Dendritic cell treated with granulocyte-macrophage colony-stimulating factor and Interleukin-4, amounts not matched to agents 40 ng/mL and 50 ng/mL, for 4 days (primary cell): ENCODE data around the gene GRM7.

Experiments
- H3K27ac Mint-ChIP-seq: one replicate; pipeline ENCODE4 v1.8.0; 2022; ENCODE audit warnings: mild to moderate bottlenecking, mixed read lengths
- H3K27me3 Mint-ChIP-seq: one replicate; pipeline ENCODE4 v1.8.0; 2022; ENCODE audit warnings: mild to moderate bottlenecking, mixed read lengths
- H3K36me3 Mint-ChIP-seq: one replicate; pipeline ENCODE4 v1.8.0; 2022; ENCODE audit warnings: low read depth, mixed read lengths
- H3K4me1 Mint-ChIP-seq: one replicate; pipeline ENCODE4 v1.8.0; 2022; ENCODE audit warnings: low read depth, mixed read lengths
- H3K4me3 Mint-ChIP-seq: one replicate; pipeline ENCODE4 v1.8.0; 2022; ENCODE audit warnings: mild to moderate bottlenecking, moderate library complexity, mixed read lengths
- H3K9me3 Mint-ChIP-seq: one replicate; pipeline ENCODE4 v1.8.0; 2022; ENCODE audit warnings: mixed read lengths
- intact Hi-C: fragments of 100-400 bp; cut with micrococcal nuclease; formaldehyde crosslinking; loops from one replicate; pipeline ENCODE4 v1.15.0; 2022

GRM7 gene

DNA sequence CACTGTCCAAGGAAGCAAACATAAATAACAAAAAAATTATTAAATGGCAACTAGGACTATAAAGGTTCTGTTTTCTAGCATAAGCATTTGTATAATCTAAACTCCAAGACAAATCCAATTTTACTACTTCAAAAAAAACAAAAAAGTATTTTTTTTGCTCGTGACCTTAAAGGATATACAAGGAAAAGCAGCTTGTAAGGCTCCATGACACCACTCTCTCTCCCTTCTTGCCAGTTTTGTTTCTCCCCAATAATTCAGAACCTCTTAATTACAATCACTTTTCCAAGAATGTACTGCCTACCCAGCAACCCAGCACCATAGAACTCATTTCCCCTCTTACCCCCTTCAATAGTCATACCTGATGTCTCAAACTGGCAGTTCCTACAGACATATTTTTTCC lies 496.2 kb downstream of the GRM7 start:
- Mint-ChIP-seq H3K36me3 (no peaks in the 10 kb centered on the region), H3K4me1 (no peaks in the 10 kb centered on the region), H3K9me3 (no peaks in the 10 kb centered on the region), H3K27ac (no peak overlapping the region), H3K4me3 (no peak overlapping the region), H3K27me3 (no peaks in the 10 kb centered on the region)
- intact Hi-C loops: no loop called here

DNA sequence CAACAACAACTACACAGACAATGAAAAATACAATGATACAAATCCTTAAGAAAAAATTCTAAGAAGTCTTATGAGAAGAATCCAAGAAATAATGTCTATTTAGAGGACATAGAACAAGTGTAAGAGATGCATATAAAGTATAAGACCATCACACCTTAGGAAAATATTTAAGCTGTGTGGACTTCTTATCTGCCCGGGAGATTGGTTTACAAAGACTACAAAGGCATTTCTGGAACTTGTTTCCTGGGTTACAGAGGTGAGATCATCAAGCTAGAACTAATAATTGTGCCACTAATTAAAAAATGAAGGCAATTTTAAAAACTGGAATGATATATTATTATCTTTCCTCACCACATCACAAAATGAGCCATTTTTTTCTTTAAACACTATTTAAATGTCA lies 507.1 kb downstream of the GRM7 start:
- H3K4me3 Mint-ChIP-seq: no peak overlapping the region
- intact Hi-C loops: no loop called here
- no peak overlapping the region for H3K27ac Mint-ChIP-seq
- H3K4me1 Mint-ChIP-seq: no peaks in the 10 kb centered on the region
- no peaks in the 10 kb centered on the region for H3K9me3 Mint-ChIP-seq
- no peaks in the 10 kb centered on the region for H3K27me3 Mint-ChIP-seq
- H3K36me3 Mint-ChIP-seq: no peaks in the 10 kb centered on the region

DNA sequence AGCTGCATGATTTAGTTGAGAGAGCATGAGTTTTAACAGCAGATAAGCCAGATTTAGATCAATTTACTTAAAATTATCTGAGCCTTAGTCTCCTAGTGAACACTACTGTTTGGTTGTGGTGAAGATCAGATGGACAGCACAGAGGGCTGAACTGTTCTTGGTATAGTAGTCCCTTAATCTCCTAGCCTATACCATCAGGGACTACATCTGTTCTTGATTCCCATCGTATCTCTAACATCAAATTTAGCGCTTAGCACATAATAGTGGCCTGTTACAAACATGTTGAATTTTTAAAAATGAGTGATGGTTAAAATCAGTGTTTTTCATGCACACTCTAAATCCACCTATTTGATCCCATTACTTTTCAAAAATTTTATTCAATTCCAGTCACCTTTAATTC lies 507.7 kb downstream of the GRM7 start:
- intact Hi-C loops: no loop called here
- H3K9me3 Mint-ChIP-seq: no peaks in the 10 kb centered on the region
- no peak overlapping the region for H3K4me3 Mint-ChIP-seq
- H3K27ac Mint-ChIP-seq: no peak overlapping the region
- no peaks in the 10 kb centered on the region for H3K27me3 Mint-ChIP-seq
- H3K36me3 Mint-ChIP-seq: no peaks in the 10 kb centered on the region
- H3K4me1 Mint-ChIP-seq: no peaks in the 10 kb centered on the region

DNA sequence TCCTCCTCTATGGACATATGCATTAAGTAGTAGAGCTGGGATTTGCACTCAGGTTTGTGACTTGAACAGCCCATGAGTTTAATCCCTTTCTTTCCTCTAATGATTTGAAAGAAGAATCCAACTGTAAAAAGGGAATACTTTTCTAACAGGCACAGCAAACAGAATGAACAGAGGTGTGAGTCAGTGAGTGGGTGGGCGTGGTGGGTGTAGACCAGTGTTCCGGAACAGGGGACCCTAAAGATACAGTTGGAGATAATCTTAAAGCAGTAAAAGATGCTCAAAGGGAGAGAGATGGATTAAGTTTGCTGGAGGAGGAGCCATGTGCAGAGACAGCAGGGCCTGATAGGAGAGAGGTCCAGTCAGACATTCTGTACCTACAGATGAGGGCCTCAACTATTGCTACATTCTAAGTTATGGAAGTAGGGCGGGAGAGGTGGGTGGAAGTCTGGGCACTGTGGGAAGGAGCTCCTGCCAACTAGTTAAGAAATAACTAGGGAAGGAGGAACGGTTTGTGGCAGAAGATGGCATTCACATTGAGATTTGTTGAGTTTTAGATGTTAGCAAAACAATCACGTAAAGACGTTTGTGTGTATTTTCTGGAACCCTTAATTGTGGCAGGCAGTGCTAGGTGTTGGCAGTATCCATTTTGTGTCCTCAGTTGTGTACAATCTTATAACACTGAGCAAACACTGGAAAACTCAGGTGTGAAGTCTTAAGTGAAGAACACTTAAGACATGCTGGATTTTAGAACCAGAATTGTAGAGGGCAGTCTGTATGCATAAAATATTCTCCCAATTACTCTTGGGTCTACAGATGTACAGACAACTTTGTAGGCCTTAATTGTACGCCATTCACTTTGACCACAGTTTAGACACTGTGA lies 511.0 kb downstream of the GRM7 start:
- no peaks in the 10 kb centered on the region for H3K36me3 Mint-ChIP-seq
- no peak overlapping the region for H3K27ac Mint-ChIP-seq
- no peaks in the 10 kb centered on the region for H3K27me3 Mint-ChIP-seq
- no peaks in the 10 kb centered on the region for H3K4me1 Mint-ChIP-seq
- peaks cover 8% of the 10 kb centered on the region for H3K9me3 Mint-ChIP-seq
- intact Hi-C loops: no loop called here
- H3K4me3 Mint-ChIP-seq: no peak overlapping the region

DNA sequence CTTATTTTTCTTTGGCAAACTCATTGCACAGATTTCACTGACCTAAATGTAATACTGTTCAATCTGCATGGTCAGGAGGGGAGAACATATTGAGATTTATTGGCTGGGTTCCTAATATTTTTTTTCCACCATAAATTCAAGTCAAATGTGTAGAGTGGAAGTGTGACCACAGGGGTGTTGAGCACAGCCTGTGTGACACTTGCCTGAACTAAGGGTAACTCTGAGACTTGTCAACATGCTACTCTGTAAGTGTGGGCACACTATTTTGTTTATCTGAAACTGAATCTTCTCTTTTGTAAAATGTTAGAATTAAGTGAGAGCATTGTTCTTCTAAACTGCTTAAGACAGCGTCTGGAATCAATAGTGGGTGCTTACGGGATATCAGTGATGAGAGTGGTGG lies 516.2 kb downstream of the GRM7 start:
- no peaks in the 10 kb centered on the region for H3K36me3 Mint-ChIP-seq
- H3K4me3 Mint-ChIP-seq: no peak overlapping the region
- no peaks in the 10 kb centered on the region for H3K4me1 Mint-ChIP-seq
- intact Hi-C loops: no loop called here
- H3K9me3 Mint-ChIP-seq: peaks cover 8% of the 10 kb centered on the region
- no peaks in the 10 kb centered on the region for H3K27me3 Mint-ChIP-seq
- no peak overlapping the region for H3K27ac Mint-ChIP-seq

DNA sequence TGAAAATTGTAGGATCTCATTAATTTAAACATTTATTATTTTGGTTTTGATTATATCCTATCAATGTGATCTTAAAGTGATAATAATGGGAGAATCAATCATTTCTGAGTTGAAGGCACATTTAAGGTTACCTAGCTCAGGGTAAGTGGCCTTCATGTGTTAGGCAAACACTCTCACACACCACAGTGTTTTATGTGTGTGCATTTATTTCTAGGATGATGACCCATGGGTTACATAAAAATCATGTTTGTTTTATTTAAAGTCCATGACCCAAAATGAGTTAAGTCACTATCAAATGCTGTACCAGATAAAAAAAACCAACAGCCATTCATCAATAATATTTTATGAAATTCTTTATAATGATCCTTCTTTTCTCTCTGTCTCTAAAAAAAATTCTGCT lies 520.8 kb downstream of the GRM7 start:
- Mint-ChIP-seq H3K4me3 (no peak overlapping the region), H3K27me3 (no peaks in the 10 kb centered on the region), H3K9me3 (no peaks in the 10 kb centered on the region), H3K36me3 (no peaks in the 10 kb centered on the region), H3K27ac (no peak overlapping the region), H3K4me1 (no peaks in the 10 kb centered on the region)
- intact Hi-C loops: no loop called here

DNA sequence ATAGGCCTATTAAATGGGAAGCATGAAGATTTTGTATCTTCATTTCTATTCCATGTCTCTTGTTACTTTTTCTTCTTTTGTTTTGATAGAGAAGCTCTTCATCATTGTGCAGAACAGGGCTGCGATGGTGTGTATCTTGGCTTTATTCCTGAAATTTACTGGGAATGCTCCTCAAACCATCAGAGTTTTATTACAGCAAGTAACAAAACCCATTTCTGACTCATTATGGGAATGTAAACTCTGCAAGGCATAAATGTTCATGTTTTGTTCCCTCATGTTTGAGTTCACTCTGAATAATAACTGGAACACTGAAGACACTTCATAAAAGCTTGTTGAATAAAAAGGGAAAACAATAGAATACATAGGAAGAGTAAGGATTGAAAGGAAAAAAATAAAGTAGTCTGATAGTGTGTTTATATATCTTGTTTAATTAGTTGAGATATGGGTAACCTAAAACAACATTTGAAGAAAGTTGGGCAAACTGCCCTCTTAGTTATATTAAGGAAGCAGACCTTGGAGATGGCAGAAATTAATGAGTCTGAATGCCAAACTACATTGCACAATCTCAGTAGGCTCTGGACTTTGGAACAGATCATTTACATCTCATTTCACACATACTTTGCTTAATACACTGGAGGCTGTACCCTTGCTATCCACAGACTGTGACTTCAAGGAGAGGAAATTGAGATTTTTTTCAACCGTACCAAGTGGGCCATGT lies 521.5 kb downstream of the GRM7 start:
- intact Hi-C loops: no loop called here
- H3K4me1 Mint-ChIP-seq: no peaks in the 10 kb centered on the region
- H3K4me3 Mint-ChIP-seq: no peak overlapping the region
- H3K9me3 Mint-ChIP-seq: no peaks in the 10 kb centered on the region
- H3K27me3 Mint-ChIP-seq: no peaks in the 10 kb centered on the region
- H3K27ac Mint-ChIP-seq: no peak overlapping the region
- no peaks in the 10 kb centered on the region for H3K36me3 Mint-ChIP-seq

DNA sequence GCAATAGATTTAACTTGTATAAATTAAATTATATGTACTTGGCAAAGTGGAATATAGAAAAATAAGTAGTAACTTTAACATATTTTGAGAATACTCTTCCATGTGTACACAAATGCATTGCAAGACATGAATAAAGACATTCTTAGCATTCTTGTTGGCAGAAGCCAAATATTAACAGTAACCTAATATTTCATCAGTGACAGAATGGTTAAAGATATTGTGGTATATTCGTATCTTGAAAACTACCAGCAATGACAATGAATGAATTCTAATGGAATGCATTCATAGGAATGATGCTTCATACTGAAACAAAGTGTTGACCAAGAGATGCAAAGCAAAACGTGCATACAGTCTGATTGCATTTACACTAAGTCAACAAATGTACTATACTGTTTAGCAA lies 524.7 kb downstream of the GRM7 start:
- intact Hi-C loops: no loop called here
- H3K27me3 Mint-ChIP-seq: no peaks in the 10 kb centered on the region
- no peak overlapping the region for H3K4me3 Mint-ChIP-seq
- H3K4me1 Mint-ChIP-seq: no peaks in the 10 kb centered on the region
- no peaks in the 10 kb centered on the region for H3K36me3 Mint-ChIP-seq
- H3K9me3 Mint-ChIP-seq: no peaks in the 10 kb centered on the region
- H3K27ac Mint-ChIP-seq: no peak overlapping the region

DNA sequence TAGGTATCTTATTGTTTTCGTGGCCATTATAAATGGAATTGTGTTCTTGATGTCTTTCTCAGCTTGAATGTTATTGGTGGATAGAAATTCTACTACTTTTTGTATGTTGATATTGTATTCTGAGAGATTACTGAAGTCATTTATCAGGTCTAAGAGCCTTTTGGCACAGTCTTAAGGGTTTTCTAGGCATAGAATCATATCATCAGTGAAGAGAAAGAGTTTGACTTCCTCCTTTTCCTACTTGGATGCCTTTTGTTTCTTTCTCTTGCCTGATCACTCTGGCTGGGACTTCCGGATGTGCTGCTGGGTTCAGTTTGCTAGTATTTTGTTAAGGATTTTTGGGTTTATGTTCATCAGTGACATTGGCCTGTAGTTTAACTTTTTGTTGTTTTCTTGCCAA lies 527.1 kb downstream of the GRM7 start:
- H3K27me3 Mint-ChIP-seq: peaks cover 2% of the 10 kb centered on the region
- H3K36me3 Mint-ChIP-seq: no peaks in the 10 kb centered on the region
- no peaks in the 10 kb centered on the region for H3K4me1 Mint-ChIP-seq
- no peak overlapping the region for H3K4me3 Mint-ChIP-seq
- H3K9me3 Mint-ChIP-seq: peaks cover under 1% of the 10 kb centered on the region
- intact Hi-C loops: no loop called here
- no peak overlapping the region for H3K27ac Mint-ChIP-seq

DNA sequence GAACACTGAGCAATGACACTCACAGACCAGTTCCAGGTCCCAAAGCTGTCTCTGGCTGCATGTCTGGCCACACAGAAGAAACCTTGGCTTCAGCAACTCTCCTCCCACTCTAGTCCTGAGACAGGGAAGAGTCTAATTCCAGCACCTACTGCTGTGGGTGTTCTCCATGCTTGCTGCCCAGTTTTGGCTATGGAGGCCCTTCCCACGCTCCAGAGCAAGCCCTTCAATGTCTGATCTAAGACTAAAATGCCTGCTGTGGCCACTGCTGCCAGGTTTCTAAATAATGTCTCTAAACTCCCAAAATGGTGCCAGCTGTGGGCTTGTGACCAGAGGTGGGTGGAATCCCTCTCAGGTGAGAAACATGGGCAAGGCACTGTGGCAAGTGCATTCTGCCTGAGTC lies 531.3 kb downstream of the GRM7 start:
- intact Hi-C loops: no loop called here
- Mint-ChIP-seq H3K9me3 (peaks cover 9% of the 10 kb centered on the region), H3K4me3 (no peak overlapping the region), H3K27me3 (peaks cover 2% of the 10 kb centered on the region), H3K4me1 (no peaks in the 10 kb centered on the region), H3K27ac (no peak overlapping the region), H3K36me3 (no peaks in the 10 kb centered on the region)

DNA sequence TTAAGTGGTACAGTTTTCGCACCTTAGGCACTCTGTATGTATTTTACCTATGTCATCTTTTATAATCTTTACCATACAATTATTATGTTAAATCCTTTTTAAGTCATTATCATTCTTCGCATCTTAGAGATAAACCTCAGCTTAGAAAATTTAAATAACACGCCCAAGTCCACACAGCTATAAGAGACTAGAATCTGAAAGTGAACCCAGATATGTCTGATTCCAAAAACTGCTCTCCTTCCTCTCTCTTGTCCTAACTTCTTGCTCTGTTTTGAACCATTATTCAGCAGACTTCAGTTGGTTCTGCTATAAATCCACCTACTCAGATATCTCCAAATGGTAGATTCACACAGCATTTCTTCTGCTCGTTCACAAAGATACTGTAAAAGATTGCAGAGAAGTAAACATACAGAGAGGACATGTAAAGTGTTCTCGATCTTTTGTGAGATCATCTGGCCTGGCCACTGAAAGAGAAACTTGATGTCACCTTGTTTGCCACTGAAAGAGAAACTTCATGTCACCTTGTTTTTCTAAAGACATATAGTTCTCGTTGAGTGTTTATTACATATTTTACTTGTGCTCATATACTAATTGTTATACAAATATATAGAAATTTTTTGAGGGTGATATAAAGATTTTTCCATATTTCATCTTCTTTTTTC lies 533.2 kb downstream of the GRM7 start:
- intact Hi-C loops: no loop called here
- Mint-ChIP-seq H3K27me3 (peaks cover 2% of the 10 kb centered on the region), H3K4me1 (no peaks in the 10 kb centered on the region), H3K4me3 (no peak overlapping the region), H3K36me3 (no peaks in the 10 kb centered on the region), H3K9me3 (peaks cover 9% of the 10 kb centered on the region), H3K27ac (no peak overlapping the region)

DNA sequence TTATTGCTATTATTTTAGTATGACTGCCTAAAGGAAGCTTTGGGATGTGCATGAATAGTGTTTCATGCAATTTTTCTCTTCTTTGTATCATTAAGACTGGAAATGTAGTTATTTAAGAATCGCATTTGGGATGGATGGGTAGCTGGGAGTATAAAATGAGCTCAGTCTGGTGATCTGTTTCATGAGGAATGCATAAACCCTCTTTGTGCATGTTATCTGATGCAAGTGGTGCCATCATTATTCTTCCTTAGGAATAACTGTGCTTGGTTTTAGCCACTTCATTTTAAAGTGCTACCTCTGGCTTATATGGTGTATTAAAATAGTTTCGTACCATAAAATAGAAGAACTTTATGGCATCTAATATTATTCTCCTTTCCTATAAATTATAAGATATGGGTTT lies 535.6 kb downstream of the GRM7 start:
- H3K4me1 Mint-ChIP-seq: no peaks in the 10 kb centered on the region
- no peak overlapping the region for H3K4me3 Mint-ChIP-seq
- H3K27ac Mint-ChIP-seq: no peak overlapping the region
- no peaks in the 10 kb centered on the region for H3K27me3 Mint-ChIP-seq
- H3K9me3 Mint-ChIP-seq: peaks cover 9% of the 10 kb centered on the region
- intact Hi-C loops: no loop called here
- no peaks in the 10 kb centered on the region for H3K36me3 Mint-ChIP-seq

DNA sequence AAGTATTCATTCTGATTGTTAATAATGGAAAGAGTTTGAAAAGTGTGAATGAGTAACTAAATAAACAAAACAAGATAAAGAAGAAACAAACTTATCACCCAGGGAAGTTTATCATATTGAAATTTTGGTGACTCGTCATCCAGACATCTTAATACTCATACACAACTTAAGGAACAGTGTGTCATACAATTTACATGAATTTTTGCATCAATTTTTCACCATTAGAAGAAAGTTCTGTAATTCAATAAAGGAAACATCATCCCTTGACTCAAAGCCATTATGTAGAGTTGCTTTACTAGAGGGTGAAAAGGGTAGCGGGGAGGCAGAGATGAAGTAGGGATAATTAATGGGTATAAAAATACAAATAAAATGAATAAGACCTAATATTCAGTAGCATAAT lies 536.2 kb downstream of the GRM7 start:
- peaks cover 9% of the 10 kb centered on the region for H3K9me3 Mint-ChIP-seq
- H3K4me3 Mint-ChIP-seq: no peak overlapping the region
- intact Hi-C loops: no loop called here
- H3K27me3 Mint-ChIP-seq: no peaks in the 10 kb centered on the region
- no peaks in the 10 kb centered on the region for H3K4me1 Mint-ChIP-seq
- no peak overlapping the region for H3K27ac Mint-ChIP-seq
- no peaks in the 10 kb centered on the region for H3K36me3 Mint-ChIP-seq

DNA sequence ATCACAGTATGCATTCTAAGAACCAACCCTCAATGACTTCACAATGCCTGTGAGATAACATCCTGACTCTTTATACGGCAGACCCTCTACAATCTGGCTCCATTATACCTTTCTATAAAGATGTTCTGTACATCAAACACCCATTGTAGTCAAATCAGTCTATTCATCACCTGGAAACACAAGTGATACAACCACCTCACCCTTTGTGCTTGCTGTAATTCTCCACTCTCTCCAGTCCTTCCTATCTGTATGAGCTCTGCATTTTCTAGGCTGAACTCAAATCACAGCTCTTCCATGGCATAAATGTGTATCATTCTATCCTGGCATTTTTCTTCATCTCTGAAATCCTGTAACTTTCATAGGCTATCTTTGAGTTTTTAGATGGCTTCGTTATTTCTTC lies 539.4 kb downstream of the GRM7 start:
- H3K27me3 Mint-ChIP-seq: no peaks in the 10 kb centered on the region
- H3K4me3 Mint-ChIP-seq: no peak overlapping the region
- no peak overlapping the region for H3K27ac Mint-ChIP-seq
- H3K9me3 Mint-ChIP-seq: no peaks in the 10 kb centered on the region
- intact Hi-C loops: no loop called here
- H3K36me3 Mint-ChIP-seq: no peaks in the 10 kb centered on the region
- H3K4me1 Mint-ChIP-seq: no peaks in the 10 kb centered on the region
